DND-41 (cell line): ENCODE data around the gene HIVEP1.

Experiments
- ATAC-seq: fragments of 200-7000 bp; cut with Tn5 transposase; 3 replicates; pipeline ENCODE4 v1.9.1; 2021; ENCODE audit warnings: low read depth; ENCODE audit not compliant: insufficient read depth
- DNase-seq: peaks from one replicate; pipeline ENCODE4 v3.0.0-alpha.2; 2020
- H2AFZ ChIP-seq: 2 replicates; pipeline ENCODE4 v1.6.0; 2012; ENCODE audit warnings: low read depth, low read length
- H3K27ac ChIP-seq: 2 replicates; pipeline ENCODE4 v1.5.1; 2012; ENCODE audit warnings: low read length, inconsistent platforms
- H3K27me3 ChIP-seq: fragments of 200-600 bp; sonication (generic); 2 replicates; pipeline ENCODE4 v1.6.0; 2012; ENCODE audit warnings: low read length, mild to moderate bottlenecking, inconsistent platforms; ENCODE audit not compliant: insufficient read depth, poor library complexity
- H3K36me3 ChIP-seq: 2 replicates; pipeline ENCODE4 v1.5.1; 2012; ENCODE audit warnings: low read length, inconsistent platforms; ENCODE audit not compliant: insufficient read depth
- H3K4me1 ChIP-seq: 2 replicates; pipeline ENCODE4 v1.5.1; 2012; ENCODE audit warnings: mild to moderate bottlenecking, low read length; ENCODE audit not compliant: insufficient read depth
- H3K4me2 ChIP-seq: 2 replicates; pipeline ENCODE4 v1.6.0; 2012; ENCODE audit warnings: mild to moderate bottlenecking, moderate library complexity, low read length, inconsistent platforms; ENCODE audit not compliant: insufficient read depth
- H3K4me3 ChIP-seq, 2 experiments: fragments of 200-600 bp in 1 of 2; shearing (Covaris generic) in 1 of 2; 2 replicates each; pipeline ENCODE4 v1.5.1; 2012 to 2016; ENCODE audit warnings: inconsistent platforms in 2 of 2, low read length in 2 of 2, mild to moderate bottlenecking in 2 of 2, low read depth in 1 of 2, moderate library complexity in 1 of 2
- H3K79me2 ChIP-seq: 2 replicates; pipeline ENCODE4 v1.6.0; 2012; ENCODE audit warnings: low read length, inconsistent platforms; ENCODE audit not compliant: insufficient read depth
- H3K9ac ChIP-seq: 2 replicates; pipeline ENCODE4 v1.6.0; 2012; ENCODE audit warnings: low read depth, mild to moderate bottlenecking, inconsistent platforms, low read length, moderate library complexity
- H3K9me3 ChIP-seq: 2 replicates; pipeline ENCODE4 v1.5.1; 2012; ENCODE audit warnings: low read length, moderate library complexity, mild to moderate bottlenecking, inconsistent platforms; ENCODE audit not compliant: insufficient read depth, severe bottlenecking
- H4K20me1 ChIP-seq: 2 replicates; pipeline ENCODE4 v1.6.0; 2012; ENCODE audit warnings: low read length; ENCODE audit not compliant: insufficient read depth
- CTCF ChIP-seq: IDR thresholded peaks from 2 replicates; pipeline ENCODE4 v1.5.1; 2012; ENCODE audit warnings: borderline replicate concordance, low read length, moderate library complexity, mild to moderate bottlenecking; ENCODE audit not compliant: poor library complexity, severe bottlenecking; ENCODE audit errors: extremely low read depth
- EZH2 ChIP-seq: IDR thresholded peaks from 3 replicates; pipeline ENCODE4 v1.6.1; 2012; ENCODE audit warnings: borderline replicate concordance, low read depth, mild to moderate bottlenecking, moderate library complexity, low read length, inconsistent platforms; ENCODE audit not compliant: severe bottlenecking

The HIVEP1 gene

GRCh38 chr6:12020187-12020791 lies 8.2 kb downstream of the HIVEP1 start:
- no peak overlapping the region for H3K9ac ChIP-seq
- ATAC-seq (no peak), DNase-seq (no peak)
- H3K4me3 ChIP-seq = no peak overlapping the region
- no peaks in the 10 kb centered on the region for H3K4me1 ChIP-seq
- H2AFZ ChIP-seq = no peak overlapping the region
- H3K79me2 ChIP-seq = no peaks in the 10 kb centered on the region
- H3K27me3 ChIP-seq = no peaks in the 10 kb centered on the region
- H4K20me1 ChIP-seq = peaks cover 4% of the 10 kb centered on the region; the same call in 1 of the 2 replicates
- TF ChIP-seq CTCF = no peak
- no peaks in the 10 kb centered on the region for H3K9me3 ChIP-seq
- no peak overlapping the region for H3K27ac ChIP-seq
- peaks cover 3% of the 10 kb centered on the region; the same call in 1 of the 2 replicates for H3K36me3 ChIP-seq
- no peak overlapping the region for H3K4me2 ChIP-seq

DNA sequence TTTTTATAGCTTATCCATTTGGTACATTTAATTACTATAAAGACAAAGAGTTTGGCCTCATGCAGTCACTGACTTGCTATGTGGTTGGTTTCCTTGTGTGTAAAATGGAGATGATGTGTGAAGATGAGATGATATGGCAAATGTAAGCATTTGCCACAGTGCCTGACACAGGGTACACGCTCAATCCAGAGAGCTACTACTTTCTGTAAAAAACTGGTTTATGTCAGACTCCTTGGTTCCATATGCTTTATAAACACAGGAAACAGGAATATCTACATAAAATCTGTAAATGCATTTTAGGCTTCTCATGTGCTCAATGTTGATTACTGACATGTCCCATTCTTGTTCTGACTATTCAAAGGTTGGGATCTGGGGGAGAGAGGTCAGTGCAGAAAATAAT lies 10.4 kb downstream of the HIVEP1 start:
- no peaks in the 10 kb centered on the region for H3K79me2 ChIP-seq

GRCh38 chr6:12022953-12023388 lies 10.9 kb downstream of the HIVEP1 start:
- Histone ChIP-seq H3K4me1 (no peaks in the 10 kb centered on the region), H3K9me3 (no peaks in the 10 kb centered on the region), H3K27ac (no peak overlapping the region), H4K20me1 (no peaks in the 10 kb centered on the region), H3K36me3 (no peaks in the 10 kb centered on the region), H3K79me2 (no peaks in the 10 kb centered on the region), H3K4me3 (no peak overlapping the region), H3K9ac (no peak overlapping the region), H3K27me3 (no peaks in the 10 kb centered on the region), H3K4me2 (no peak overlapping the region), H2AFZ (no peak overlapping the region)
- TF ChIP-seq CTCF (no peak), EZH2 (no peak)
- DNase-seq (no peak), ATAC-seq (no peak)

More for the DNA sequence above, 10.4 kb downstream of the HIVEP1 start:
- Histone ChIP-seq H4K20me1 (no peaks in the 10 kb centered on the region), H3K4me3 (no peak overlapping the region), H3K4me2 (no peak overlapping the region), H3K4me1 (no peaks in the 10 kb centered on the region), H3K27ac (no peak overlapping the region), H2AFZ (no peak overlapping the region), H3K36me3 (no peaks in the 10 kb centered on the region), H3K9me3 (no peaks in the 10 kb centered on the region), H3K27me3 (no peaks in the 10 kb centered on the region), H3K9ac (no peak overlapping the region)
- TF ChIP-seq CTCF (no peak), EZH2 (no peak)
- DNase-seq = no peak
- ATAC-seq = no peak
